Loucy (cell line): ENCODE data around the gene FLOT1.

ENCODE experiments used
- H2AFZ ChIP-seq: fragments of 200-600 bp; sonication (generic); 2 replicates; pipeline ENCODE4 v1.6.0; 2016; ENCODE audit warnings: antibody characterized with exemption, mild to moderate bottlenecking, low read length, moderate library complexity
- H3F3A ChIP-seq: fragments of 200-600 bp; 2 replicates; pipeline ENCODE4 v1.6.0; 2016; ENCODE audit warnings: antibody characterized with exemption, low read depth, mild to moderate bottlenecking
- H3K27me3 ChIP-seq: fragments of 200-600 bp; sonication (generic); 2 replicates; pipeline ENCODE4 v1.6.1; 2014; ENCODE audit warnings: low read length, mild to moderate bottlenecking; ENCODE audit not compliant: insufficient read depth, poor library complexity, severe bottlenecking
- H3K36me3 ChIP-seq: fragments of 200-600 bp; sonication (generic); 2 replicates; pipeline ENCODE4 v1.6.1; 2016; ENCODE audit warnings: low read length; ENCODE audit not compliant: insufficient read depth
- H3K4me1 ChIP-seq: fragments of 200-600 bp; sonication (generic); 2 replicates; pipeline ENCODE4 v1.5.1; 2014; ENCODE audit warnings: low read length, mild to moderate bottlenecking; ENCODE audit not compliant: insufficient read depth, poor library complexity, severe bottlenecking
- H3K4me2 ChIP-seq: fragments of 200-600 bp; sonication (generic); 2 replicates; pipeline ENCODE4 v1.6.0; 2014; ENCODE audit warnings: antibody characterized with exemption, low read length, low read depth, mild to moderate bottlenecking; ENCODE audit not compliant: poor library complexity, severe bottlenecking
- H3K4me3 ChIP-seq: fragments of 200-600 bp; sonication (generic); 2 replicates; pipeline ENCODE4 v1.5.1; 2014; ENCODE audit warnings: low read length, mild to moderate bottlenecking, mixed read lengths; ENCODE audit not compliant: poor library complexity, severe bottlenecking
- H3K79me2 ChIP-seq: fragments of 200-600 bp; sonication (generic); 2 replicates; pipeline ENCODE4 v1.6.1; 2014; ENCODE audit warnings: low read length; ENCODE audit not compliant: insufficient read depth
- H3K9ac ChIP-seq: fragments of 200-600 bp; sonication (generic); 2 replicates; pipeline ENCODE4 v1.6.0; 2014; ENCODE audit warnings: mild to moderate bottlenecking, low read depth, low read length, moderate library complexity; ENCODE audit not compliant: poor library complexity, severe bottlenecking
- H3K9me2 ChIP-seq: fragments of 200-600 bp; sonication (generic); replicated peaks from 2 replicates; pipeline ENCODE4 v1.6.1; 2016; ENCODE audit warnings: low read depth, low read length, mixed read lengths
- H3K9me3 ChIP-seq: fragments of 200-600 bp; sonication (generic); 2 replicates; pipeline ENCODE4 v1.6.1; 2014; ENCODE audit warnings: mild to moderate bottlenecking, antibody characterized with exemption, low read length, low read depth; ENCODE audit not compliant: insufficient read depth
- H4K20me1 ChIP-seq: fragments of 200-600 bp; sonication (generic); 2 replicates; pipeline ENCODE4 v1.6.0; 2014; ENCODE audit warnings: antibody characterized with exemption, low read length, mild to moderate bottlenecking; ENCODE audit not compliant: insufficient read depth, poor library complexity, severe bottlenecking
- CTCF ChIP-seq: fragments of 200-600 bp; sonication (generic); conservative IDR thresholded peaks from 2 replicates; pipeline ENCODE4 v1.5.1; 2014; ENCODE audit warnings: mild to moderate bottlenecking, antibody characterized with exemption, low read length
- EZH2phosphoT487 ChIP-seq: fragments of 200-600 bp; IDR thresholded peaks from 2 replicates; pipeline ENCODE4 v1.6.1; 2018; ENCODE audit warnings: antibody characterized with exemption, mild to moderate bottlenecking, moderate library complexity, borderline replicate concordance

The FLOT1 gene

GRCh38 chr6:30781395-30781742 is 38.9 kb upstream of the FLOT1 start:
- H3K36me3 ChIP-seq, result no peaks in the 10 kb centered on the region
- no peak overlapping the region for H3K9ac ChIP-seq
- no peaks in the 10 kb centered on the region for H3K9me3 ChIP-seq
- no peaks in the 10 kb centered on the region for H3K9me2 ChIP-seq
- H3K79me2 ChIP-seq, result no peaks in the 10 kb centered on the region
- H3K4me2 ChIP-seq, result no peak overlapping the region
- TF ChIP-seq CTCF (no peak), EZH2phosphoT487 (no peak)
- H3F3A ChIP-seq, result no peaks in the 10 kb centered on the region
- no peaks in the 10 kb centered on the region for H3K4me1 ChIP-seq
- peaks cover 11% of the 10 kb centered on the region for H3K27me3 ChIP-seq
- no peaks in the 10 kb centered on the region for H4K20me1 ChIP-seq
- no peak overlapping the region for H3K4me3 ChIP-seq
- no peak overlapping the region for H2AFZ ChIP-seq

GRCh38 chr6:30780642-30780920 is 38.1 kb upstream of the FLOT1 start:
- H3K79me2 ChIP-seq, result no peaks in the 10 kb centered on the region
- TF ChIP-seq EZH2phosphoT487 (no peak), CTCF (no peak)
- no peak overlapping the region for H3K4me2 ChIP-seq
- peaks cover 11% of the 10 kb centered on the region for H3K27me3 ChIP-seq
- H3K9ac ChIP-seq, result no peak overlapping the region
- no peaks in the 10 kb centered on the region for H3K9me3 ChIP-seq
- no peaks in the 10 kb centered on the region for H3K9me2 ChIP-seq
- no peak overlapping the region for H3K4me3 ChIP-seq
- no peaks in the 10 kb centered on the region for H3K4me1 ChIP-seq
- H3K36me3 ChIP-seq, result no peaks in the 10 kb centered on the region
- H4K20me1 ChIP-seq, result no peaks in the 10 kb centered on the region
- no peak overlapping the region for H2AFZ ChIP-seq
- H3F3A ChIP-seq, result no peaks in the 10 kb centered on the region

GRCh38 chr6:30779850-30780641 is 37.6 kb upstream of the FLOT1 start:
- TF ChIP-seq EZH2phosphoT487 (no peak), CTCF (no peak)
- peaks cover 11% of the 10 kb centered on the region for H3K27me3 ChIP-seq
- no peak overlapping the region for H3K9ac ChIP-seq

More at GRCh38 chr6:30779850-30780641, 37.6 kb upstream of the FLOT1 start:
- H3K4me2 ChIP-seq, result no peak overlapping the region
- H2AFZ ChIP-seq, result no peak overlapping the region
- no peaks in the 10 kb centered on the region for H4K20me1 ChIP-seq
- H3K79me2 ChIP-seq, result no peaks in the 10 kb centered on the region
- no peaks in the 10 kb centered on the region for H3K4me1 ChIP-seq
- H3K36me3 ChIP-seq, result no peaks in the 10 kb centered on the region
- no peaks in the 10 kb centered on the region for H3F3A ChIP-seq
- no peak overlapping the region for H3K4me3 ChIP-seq
- H3K9me3 ChIP-seq, result no peaks in the 10 kb centered on the region
- no peaks in the 10 kb centered on the region for H3K9me2 ChIP-seq
